Measurements from ENCODE around the gene CCNT1. TPM values are rescaled to one million over a fixed set of nuclear protein-coding genes. Genes with fewer than 3 reads are reported as not detected.

CCNT1 gene
- total and polyA plus RNA-seq, 10 of the 15 experiments (the other 5 are each of a cell fraction or from before 2014, with no cell fraction given): 6.3 to 37.3 (median 20.0) TPM

- in situ Hi-C loops (cut with MboI): no loop called here
- intact Hi-C loops (cut with micrococcal nuclease; ENCODE audit: unreplicated experiment): no loop called here
- DNase-seq (ENCODE audit: low read depth, low spot score): no peak
- H3K36me3 ChIP-seq (ENCODE audit: control insufficient read depth in 2 of 2, insufficient read depth in 2 of 2, low read length in 1 of 2): peaks cover 9 to 36% of the 10 kb centered on the region in 2 experiments
- TF ChIP-seq MYB (IDR thresholded peaks at IDR 0.05; ENCODE audit: borderline replicate concordance, low read depth, low read length) (no peak), MYC (IDR thresholded peaks at IDR 0.05; ENCODE audit: insufficient read depth, insufficient read length, insufficient replicate concordance, low read length, severe bottlenecking) (no peak), RB1 (IDR thresholded peaks at IDR 0.05; ENCODE audit: borderline replicate concordance) (no peak), CHD2 (IDR thresholded peaks at IDR 0.05; ENCODE audit: borderline replicate concordance, low read depth, low read length) (no peak), WRNIP1 (IDR thresholded peaks at IDR 0.05; ENCODE audit: borderline replicate concordance, low read depth, low read length) (no peak), MTA2 (IDR thresholded peaks at IDR 0.05; ENCODE audit: low read depth) (no peak), CBX5 (IDR thresholded peaks at IDR 0.05; ENCODE audit: low read depth) (no peak), IKZF1 (conservative IDR thresholded peaks at IDR 0.05) (no peak), NKRF (conservative IDR thresholded peaks at IDR 0.05) (no peak)
- TF ChIP-seq, protein P1, sequence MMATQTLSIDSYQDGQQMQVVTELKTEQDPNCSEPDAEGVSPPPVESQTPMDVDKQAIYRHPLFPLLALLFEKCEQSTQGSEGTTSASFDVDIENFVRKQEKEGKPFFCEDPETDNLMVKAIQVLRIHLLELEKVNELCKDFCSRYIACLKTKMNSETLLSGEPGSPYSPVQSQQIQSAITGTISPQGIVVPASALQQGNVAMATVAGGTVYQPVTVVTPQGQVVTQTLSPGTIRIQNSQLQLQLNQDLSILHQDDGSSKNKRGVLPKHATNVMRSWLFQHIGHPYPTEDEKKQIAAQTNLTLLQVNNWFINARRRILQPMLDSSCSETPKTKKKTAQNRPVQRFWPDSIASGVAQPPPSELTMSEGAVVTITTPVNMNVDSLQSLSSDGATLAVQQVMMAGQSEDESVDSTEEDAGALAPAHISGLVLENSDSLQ (IDR thresholded peaks at IDR 0.05): no peak
- no TSS peak for BruUV-seq (replicated peaks)
- H3K27me3 ChIP-seq (replicated peaks in 1 of 2; ENCODE audit: control insufficient read depth in 2 of 2, insufficient read depth in 2 of 2, low read length in 1 of 2): no peaks in the 10 kb centered on the region
- ATAC-seq: no peak
- no peak overlapping the region for H3K4me3 ChIP-seq
- no peak overlapping the region for H2AFZ ChIP-seq (ENCODE audit: control insufficient read depth, low read depth, low read length)
- no peak overlapping the region for H3K9ac ChIP-seq (ENCODE audit: control insufficient read depth, insufficient read depth, low read length)
- no peaks in the 10 kb centered on the region for H3K4me1 ChIP-seq (ENCODE audit: control insufficient read depth, insufficient read depth, low read length)
- SMC1A ChIA-PET (ENCODE audit: uncharacterized antibody, unreplicated experiment): no interaction called here
- H3K79me2 ChIP-seq (ENCODE audit: control insufficient read depth, insufficient read depth, low read length): no peaks in the 10 kb centered on the region
- no peaks in the 10 kb centered on the region for H4K20me1 ChIP-seq (ENCODE audit: control insufficient read depth, insufficient read depth)
- no peak overlapping the region for H3K4me2 ChIP-seq (ENCODE audit: control insufficient read depth, insufficient read depth)
- POLR2A ChIA-PET: interaction anchor here (0.6 kb wide), 1 partner anchor 191 kb away, joined by 5 read pairs; no protein-coding TSS in a partner anchor
- CTCF ChIA-PET: no interaction called here
- no peaks in the 10 kb centered on the region for H3K9me3 ChIP-seq (replicated peaks; ENCODE audit: control insufficient read depth, insufficient read depth, low read length)
- H3K27ac ChIP-seq (ENCODE audit: control insufficient read depth, insufficient read depth): no peak overlapping the region
- no peak for FAIRE-seq
- RAD21 ChIA-PET (ENCODE audit: unreplicated experiment): no interaction called here
- 100% methylated on average over 2 of the region's 2 CpGs for WGBS (ENCODE audit: insufficient coverage, insufficient replicate concordance, low lambda C conversion rate, missing lambda C conversion rate)
Measured at GRCh38 chr12:48695859-48696258, 20.6 kb downstream of the CCNT1 start.
